ENCODE measurements around the gene HAPLN3.

HAPLN3 gene

GRCh38 chr15:88834211-88834812, 61.0 kb downstream of the HAPLN3 start:
- Histone ChIP-seq H3K9me3 (replicated peaks; ENCODE audit: low read length) (no peaks in the 10 kb centered on the region), H3K4me1 (ENCODE audit: control insufficient read depth, insufficient read depth, low read length) (peaks cover 14% of the 10 kb centered on the region), H3K36me3 (ENCODE audit: insufficient read depth, low read length) (no peaks in the 10 kb centered on the region), H3K27me3 (ENCODE audit: control insufficient read depth, insufficient read depth, low read length) (no peaks in the 10 kb centered on the region), H3K4me3 (ENCODE audit: low read length) (no peak overlapping the region), H3K9ac (ENCODE audit: low read depth, low read length) (peak overlapping the region; percentile 42), H3K4me2 (ENCODE audit: low read length) (no peak overlapping the region)

DNA sequence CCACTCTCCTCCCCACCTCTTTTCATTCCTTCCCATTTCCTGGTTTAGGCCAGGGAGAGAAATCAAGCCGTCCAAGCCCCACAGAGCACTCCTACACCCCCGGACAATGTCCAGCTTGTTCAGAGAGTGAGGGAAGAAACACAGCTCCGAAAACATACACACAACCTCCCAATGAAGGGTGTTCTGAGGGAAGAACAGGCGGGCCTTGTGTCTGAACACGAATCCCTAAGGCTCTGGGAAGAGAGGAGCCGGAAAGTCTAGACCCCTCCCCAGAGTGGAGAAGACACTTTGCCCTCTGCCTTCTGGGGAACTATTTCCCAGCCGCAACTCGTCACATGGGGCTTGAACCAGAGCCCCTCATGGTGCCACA, 61.6 kb downstream of the HAPLN3 start:
- Histone ChIP-seq H3K4me1 (ENCODE audit: control insufficient read depth, insufficient read depth, low read length) (peaks cover 14% of the 10 kb centered on the region), H3K36me3 (ENCODE audit: insufficient read depth, low read length) (no peaks in the 10 kb centered on the region), H3K4me3 (ENCODE audit: low read length) (no peak overlapping the region), H3K4me2 (ENCODE audit: low read length) (no peak overlapping the region), H3K9me3 (replicated peaks; ENCODE audit: low read length) (no peaks in the 10 kb centered on the region), H3K27me3 (ENCODE audit: control insufficient read depth, insufficient read depth, low read length) (no peaks in the 10 kb centered on the region), H3K9ac (ENCODE audit: low read depth, low read length) (peak overlapping the region; percentile 42)

DNA sequence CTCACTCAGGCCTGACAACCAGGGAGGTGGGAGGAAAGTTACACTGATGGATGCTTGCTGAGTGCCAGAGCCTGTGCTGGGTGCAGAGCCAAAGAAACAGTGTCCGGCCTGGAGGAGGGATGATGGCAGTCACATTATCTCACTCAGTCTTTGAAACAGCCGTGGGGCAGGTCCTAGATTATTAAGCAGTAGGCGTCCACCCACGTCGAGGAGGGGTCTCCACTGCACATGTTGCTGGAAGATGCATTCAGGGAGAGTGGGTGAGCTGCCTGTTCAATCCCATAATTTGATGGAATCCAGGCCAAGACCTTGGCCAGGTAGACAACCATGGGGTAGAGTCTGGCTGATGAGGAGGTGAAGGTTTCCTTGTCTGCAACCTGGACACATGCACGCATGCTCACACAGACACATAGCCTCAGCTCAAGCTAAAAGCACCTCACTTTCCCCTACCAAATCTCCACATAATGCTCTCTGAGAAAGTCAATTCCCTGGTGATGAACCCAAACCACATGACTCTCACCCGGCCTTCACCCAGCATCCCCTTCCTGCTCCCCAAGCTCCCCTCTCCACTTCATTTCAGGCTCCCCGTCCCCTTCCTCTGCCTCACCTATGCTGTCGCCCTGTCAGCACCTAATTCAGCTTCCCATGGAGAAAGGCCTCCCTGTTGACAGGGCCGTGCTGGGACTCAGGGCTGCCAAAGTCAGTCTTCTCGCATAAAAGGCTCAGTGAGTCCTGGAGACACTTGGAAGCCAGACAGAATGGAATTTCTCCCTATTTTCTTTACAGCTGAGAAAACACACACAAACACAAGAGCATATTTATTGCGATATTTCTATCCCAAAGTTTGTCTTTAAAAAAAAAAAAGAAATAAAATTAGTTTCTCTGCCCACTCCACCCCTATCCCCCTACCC, 62.3 kb downstream of the HAPLN3 start:
- no peaks in the 10 kb centered on the region for H3K9me3 ChIP-seq (replicated peaks; ENCODE audit: low read length)
- no peak overlapping the region for H3K4me2 ChIP-seq (ENCODE audit: low read length)
- peaks cover 14% of the 10 kb centered on the region for H3K4me1 ChIP-seq (ENCODE audit: control insufficient read depth, insufficient read depth, low read length)
- H3K27me3 ChIP-seq (ENCODE audit: control insufficient read depth, insufficient read depth, low read length): no peaks in the 10 kb centered on the region
- no peak overlapping the region for H3K4me3 ChIP-seq (ENCODE audit: low read length)
- H3K9ac ChIP-seq (ENCODE audit: low read depth, low read length): no peak overlapping the region
- no peaks in the 10 kb centered on the region for H3K36me3 ChIP-seq (ENCODE audit: insufficient read depth, low read length)

GRCh38 chr15:88830016-88830415, 65.3 kb downstream of the HAPLN3 start:
- H3K9me3 ChIP-seq (replicated peaks; ENCODE audit: low read length): no peaks in the 10 kb centered on the region
- H3K36me3 ChIP-seq (ENCODE audit: insufficient read depth, low read length): no peaks in the 10 kb centered on the region
- H3K4me1 ChIP-seq (ENCODE audit: control insufficient read depth, insufficient read depth, low read length): peaks cover 9% of the 10 kb centered on the region
- no peak overlapping the region for H3K9ac ChIP-seq (ENCODE audit: low read depth, low read length)
- H3K4me2 ChIP-seq (ENCODE audit: low read length): no peak overlapping the region
- H3K27me3 ChIP-seq (ENCODE audit: control insufficient read depth, insufficient read depth, low read length): no peaks in the 10 kb centered on the region
- no peak overlapping the region for H3K4me3 ChIP-seq (ENCODE audit: low read length)

DNA sequence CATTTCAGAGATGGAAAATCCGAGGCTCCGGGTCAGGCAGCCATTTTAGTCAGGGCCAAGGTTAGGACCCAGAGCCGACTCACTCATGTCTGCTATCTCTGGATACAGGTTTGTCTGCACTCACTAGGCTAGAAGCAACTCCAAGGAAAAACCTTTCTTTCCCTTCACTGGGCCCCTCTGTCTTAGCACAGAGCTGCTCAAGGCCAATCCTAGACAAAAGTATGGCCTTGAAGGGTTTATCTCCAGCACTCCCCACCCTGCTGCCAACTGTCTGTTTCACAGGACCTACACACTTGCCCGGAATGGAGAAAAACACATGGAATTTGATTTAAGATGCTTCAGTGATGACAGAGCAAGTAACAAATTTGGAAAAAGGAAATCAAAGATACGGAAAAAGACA, 66.6 kb downstream of the HAPLN3 start:
- H3K9me3 ChIP-seq (replicated peaks; ENCODE audit: low read length): no peaks in the 10 kb centered on the region
- no peaks in the 10 kb centered on the region for H3K27me3 ChIP-seq (ENCODE audit: control insufficient read depth, insufficient read depth, low read length)
- H3K9ac ChIP-seq (ENCODE audit: low read depth, low read length): no peak overlapping the region
- H3K4me1 ChIP-seq (ENCODE audit: control insufficient read depth, insufficient read depth, low read length): peaks cover 4% of the 10 kb centered on the region
- no peak overlapping the region for H3K4me2 ChIP-seq (ENCODE audit: low read length)
- no peak overlapping the region for H3K4me3 ChIP-seq (ENCODE audit: low read length)
- no peaks in the 10 kb centered on the region for H3K36me3 ChIP-seq (ENCODE audit: insufficient read depth, low read length)
